Activated CD8-positive, alpha-beta memory T cell treated with anti-CD3 and anti-CD28 coated beads for 48 hours (primary cell): ENCODE results near the gene C2orf49.

Source experiments
- DNase-seq, 3 experiments: peaks; one replicate each; pipeline ENCODE4 v3.0.0-alpha.2; 2020; ENCODE audit warnings: low read depth in 2 of 3, low spot score in 2 of 3

C2orf49 gene

DNA sequence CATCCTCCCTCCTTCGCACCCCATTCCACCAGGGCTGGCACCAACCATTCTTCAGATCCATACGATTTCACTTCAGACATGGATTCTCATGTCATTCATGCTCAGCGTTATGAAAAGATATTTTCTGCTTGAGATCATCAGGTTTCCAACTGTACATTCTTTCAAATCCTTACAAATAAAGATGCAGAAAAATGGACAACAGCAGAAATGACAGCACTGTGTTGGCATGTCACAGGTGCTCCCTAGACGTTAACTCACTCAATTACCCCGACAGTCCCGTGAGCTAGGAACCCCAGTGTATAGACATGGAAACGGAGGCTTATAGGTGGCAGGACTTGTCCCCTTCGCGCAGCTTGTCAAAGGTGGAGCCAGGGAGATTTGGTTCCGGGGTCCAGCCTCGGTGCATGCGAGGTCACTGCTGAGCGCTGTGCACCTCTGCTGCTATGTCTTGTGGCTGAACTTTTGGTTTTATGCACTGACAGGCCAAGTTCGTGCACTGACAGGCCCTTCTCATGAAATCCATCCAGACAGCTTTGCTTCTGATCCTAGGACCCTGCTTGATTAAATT, 43.8 kb downstream of the C2orf49 start:
- DNase-seq = no peak

- DNase-seq = no peak
Observed at GRCh38 chr2:105382177-105382576, 44.8 kb downstream of the C2orf49 start.

GRCh38 chr2:105383432-105384166, 46.3 kb downstream of the C2orf49 start:
- no peak for DNase-seq

GRCh38 chr2:105384216-105384615, 46.9 kb downstream of the C2orf49 start:
- DNase-seq = no peak

GRCh38 chr2:105384861-105385260, 47.5 kb downstream of the C2orf49 start:
- DNase-seq = no peak

DNA sequence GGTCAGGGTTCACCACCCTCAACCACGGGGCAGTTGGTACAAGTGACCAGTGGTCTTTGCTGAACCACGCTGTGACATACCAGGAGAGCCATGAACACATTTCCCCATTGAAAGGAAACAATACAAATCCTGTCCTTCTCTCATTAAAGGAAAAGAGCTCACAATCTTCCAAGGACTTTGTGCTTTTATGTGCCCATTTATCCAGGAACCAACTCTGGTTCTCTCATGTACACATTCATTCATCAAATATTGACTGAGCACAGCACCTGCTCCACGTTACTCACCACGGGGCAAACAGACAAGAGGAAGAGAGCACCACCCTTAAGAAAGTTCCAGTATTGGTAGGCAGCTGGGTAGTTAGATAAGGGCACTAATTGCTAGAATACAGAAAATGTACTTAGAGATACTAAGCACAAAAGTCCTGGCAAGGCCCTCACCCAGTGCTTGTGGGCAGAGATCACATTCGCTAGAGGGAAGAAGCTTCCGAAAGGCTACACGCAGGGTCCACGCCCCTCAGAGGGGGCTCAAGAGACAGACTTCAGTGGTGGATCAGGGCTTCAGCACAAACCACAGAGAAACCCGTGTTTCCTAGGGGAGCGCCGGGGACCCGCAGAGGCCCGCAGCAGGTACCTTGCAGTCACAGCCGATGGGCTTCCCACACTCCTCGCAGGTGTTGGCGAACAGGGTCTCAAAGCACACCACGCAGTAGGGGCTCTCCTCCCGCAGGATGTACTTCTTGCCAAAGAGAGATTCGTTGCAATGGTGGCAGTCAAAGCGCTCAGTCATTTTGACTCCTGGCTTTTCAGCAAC, 48.6 kb downstream of the C2orf49 start:
- DNase-seq = no peak

- no peak for DNase-seq
Observed at GRCh38 chr2:105387225-105387624, 49.9 kb downstream of the C2orf49 start.

- DNase-seq = no peak
Observed at GRCh38 chr2:105388971-105389381, 51.6 kb downstream of the C2orf49 start.

- DNase-seq = no peak
Observed at GRCh38 chr2:105390454-105390853, 53.1 kb downstream of the C2orf49 start.

GRCh38 chr2:105391058-105391627, 53.8 kb downstream of the C2orf49 start:
- DNase-seq = no peak

- no peak for DNase-seq
Observed at GRCh38 chr2:105391763-105392662, 54.7 kb downstream of the C2orf49 start.

DNA sequence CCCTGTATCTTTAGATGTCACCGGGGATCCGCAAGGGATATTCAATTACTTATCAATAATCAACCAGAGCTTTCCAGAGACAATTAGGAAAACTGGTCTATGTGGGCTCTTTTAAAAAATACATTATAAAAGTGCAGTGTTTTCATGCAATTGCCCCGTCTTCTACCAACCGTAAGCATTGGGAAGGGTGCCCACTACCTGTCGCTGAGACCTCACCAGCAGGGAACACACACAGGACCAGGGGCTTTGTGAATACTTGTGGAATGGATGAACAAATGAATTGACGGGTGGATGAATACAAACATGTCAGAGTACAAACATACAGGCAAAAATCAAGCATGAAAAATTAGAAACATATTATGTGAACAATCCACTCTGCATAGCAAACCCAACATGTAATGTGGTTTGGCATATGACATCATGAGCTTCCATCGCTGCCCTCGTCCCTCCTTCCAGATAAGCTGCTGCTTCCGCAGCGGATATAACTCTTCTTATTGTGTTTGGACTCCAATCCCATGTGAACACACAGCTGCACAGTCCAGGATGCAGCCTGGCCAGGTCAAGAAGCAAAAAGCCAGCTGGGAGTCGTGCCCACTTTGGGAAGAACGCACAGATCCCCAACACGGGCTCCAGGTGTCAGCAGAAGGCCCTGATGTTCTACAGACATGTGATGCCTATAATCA, 56.2 kb downstream of the C2orf49 start:
- no peak for DNase-seq

- DNase-seq = no peak
Observed at GRCh38 chr2:105394951-105395611, 57.7 kb downstream of the C2orf49 start.

DNA sequence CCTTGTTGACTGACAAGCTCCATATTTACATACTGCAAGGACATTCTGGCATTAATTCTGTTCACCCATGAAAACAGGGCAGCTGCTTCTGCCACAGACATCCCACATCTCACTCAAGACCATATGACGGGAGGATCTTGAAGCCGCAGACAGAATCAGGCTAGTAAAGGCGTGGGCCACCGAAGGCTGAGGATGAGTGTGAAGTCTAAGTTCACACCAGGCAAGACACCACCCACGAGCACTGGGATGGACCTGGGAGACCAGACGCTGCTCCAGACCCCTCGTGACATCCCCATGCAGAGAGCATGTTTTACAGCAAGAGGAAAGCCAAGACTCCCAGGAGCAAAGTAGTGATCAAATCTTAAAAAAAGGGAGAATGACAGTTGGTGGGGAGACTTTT, 58.4 kb downstream of the C2orf49 start:
- DNase-seq = no peak

DNA sequence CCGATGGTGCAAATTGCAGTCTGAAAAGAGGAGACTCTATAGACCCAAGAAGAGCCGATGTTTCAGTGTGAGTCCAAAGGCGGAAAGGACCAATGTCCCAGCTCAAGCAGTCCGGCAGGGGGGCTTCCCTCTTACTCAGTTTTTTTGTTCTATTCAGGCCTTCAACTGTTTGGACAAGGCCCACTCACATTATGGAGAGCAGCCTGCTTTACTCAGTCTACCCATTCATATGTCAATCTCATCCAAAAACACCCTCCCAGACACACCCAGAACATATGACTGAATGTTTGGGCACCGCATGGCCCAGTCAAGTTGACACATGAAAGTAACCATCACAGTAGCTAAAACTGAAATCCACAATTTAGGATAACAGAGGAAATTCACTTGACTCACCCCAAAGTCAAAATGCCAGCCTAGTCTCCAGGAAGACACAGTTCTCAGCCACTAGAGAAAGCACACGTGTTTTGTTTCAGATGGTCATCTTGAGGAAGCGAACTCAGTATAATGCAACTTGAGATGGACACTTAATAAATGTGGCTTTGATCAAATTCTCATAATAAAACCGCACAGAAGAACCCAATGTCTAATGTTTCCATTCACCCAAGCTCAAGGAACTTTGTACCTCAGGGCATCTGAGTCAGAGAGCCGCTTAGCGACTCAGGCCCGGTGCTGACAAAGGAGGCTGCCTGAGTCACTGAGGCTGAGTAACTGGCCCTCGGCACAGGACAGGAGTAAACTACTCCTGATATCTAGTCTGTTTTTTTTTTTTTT, 59.1 kb downstream of the C2orf49 start:
- peak in 1 of 3 experiments; percentile 15 for DNase-seq

GRCh38 chr2:105397025-105397722, 59.8 kb downstream of the C2orf49 start:
- no peak for DNase-seq

GRCh38 chr2:105397953-105398335, 60.6 kb downstream of the C2orf49 start:
- no peak for DNase-seq
